ENCODE results near the gene DNAAF8. TPM values are rescaled to one million over a fixed set of nuclear protein-coding genes. Genes with fewer than 3 reads are reported as not detected.
A peak's percentile ranks its signal among the peaks of the same experiment; 100 is the strongest.

The DNAAF8 gene
- total and polyA plus RNA-seq, 7 donors: 0.42 to 2.1 (median 1.2) TPM; not detected in 1

DNA sequence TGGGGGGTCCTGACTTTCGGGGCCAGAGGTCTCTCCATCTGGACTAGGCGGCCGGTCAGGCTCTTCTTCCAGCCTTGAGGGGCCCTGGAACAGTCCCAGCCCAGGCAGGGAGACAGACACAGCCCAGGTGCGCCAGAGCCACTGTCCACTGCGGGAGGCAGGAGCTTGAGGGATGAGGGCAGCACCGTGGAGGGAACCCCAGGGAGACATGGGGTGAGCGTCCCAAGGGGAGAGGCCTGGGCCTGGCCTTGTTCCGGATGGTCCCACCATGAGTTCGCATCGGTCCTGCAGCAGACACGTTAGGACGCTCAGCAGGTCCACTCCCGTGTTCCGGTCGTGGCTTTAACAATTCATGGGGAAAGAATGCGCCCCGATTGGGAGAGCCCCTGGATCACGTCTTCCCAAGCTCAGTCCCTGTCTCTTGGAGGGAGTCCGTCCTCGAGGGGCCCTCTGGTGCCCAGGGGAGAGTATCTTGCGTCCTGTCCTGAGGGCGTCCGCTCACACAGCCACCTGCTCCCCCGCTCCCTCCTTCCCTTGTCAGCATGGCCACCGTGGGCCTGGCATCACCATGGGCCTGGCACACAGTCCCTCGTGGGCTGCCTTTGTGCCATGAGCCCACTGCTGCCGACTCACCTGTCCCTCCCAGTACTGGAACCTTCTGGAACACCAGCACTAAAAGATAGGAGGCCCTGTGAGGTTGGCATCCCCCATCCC, 47.7 kb upstream of the DNAAF8 start:
- Histone ChIP-seq H3K27me3 (ENCODE audit: insufficient read depth in 3 of 3, low read length in 2 of 3) (no peaks in the 10 kb centered on the region), H3K4me3 (no peak overlapping the region), H3K9me3 (no peaks in the 10 kb centered on the region), H3K36me3 (ENCODE audit: insufficient read depth in 1 of 2, low read depth in 1 of 2) (peaks cover 2 to 63% of the 10 kb centered on the region in 2 donors), H3K4me1 (peaks cover 27% of the 10 kb centered on the region), H3K27ac (peak overlapping the region; percentile 70)
- intact Hi-C loops (cut with DNase I): no loop called here
- ATAC-seq (no peak), DNase-seq (peak in 1 of 2 donors; percentile 43)
- WGBS, 3 donors: 88 to 91% (median 91%) methylated on average over 27 of the region's 27 CpGs
- TF ChIP-seq, protein P1, sequence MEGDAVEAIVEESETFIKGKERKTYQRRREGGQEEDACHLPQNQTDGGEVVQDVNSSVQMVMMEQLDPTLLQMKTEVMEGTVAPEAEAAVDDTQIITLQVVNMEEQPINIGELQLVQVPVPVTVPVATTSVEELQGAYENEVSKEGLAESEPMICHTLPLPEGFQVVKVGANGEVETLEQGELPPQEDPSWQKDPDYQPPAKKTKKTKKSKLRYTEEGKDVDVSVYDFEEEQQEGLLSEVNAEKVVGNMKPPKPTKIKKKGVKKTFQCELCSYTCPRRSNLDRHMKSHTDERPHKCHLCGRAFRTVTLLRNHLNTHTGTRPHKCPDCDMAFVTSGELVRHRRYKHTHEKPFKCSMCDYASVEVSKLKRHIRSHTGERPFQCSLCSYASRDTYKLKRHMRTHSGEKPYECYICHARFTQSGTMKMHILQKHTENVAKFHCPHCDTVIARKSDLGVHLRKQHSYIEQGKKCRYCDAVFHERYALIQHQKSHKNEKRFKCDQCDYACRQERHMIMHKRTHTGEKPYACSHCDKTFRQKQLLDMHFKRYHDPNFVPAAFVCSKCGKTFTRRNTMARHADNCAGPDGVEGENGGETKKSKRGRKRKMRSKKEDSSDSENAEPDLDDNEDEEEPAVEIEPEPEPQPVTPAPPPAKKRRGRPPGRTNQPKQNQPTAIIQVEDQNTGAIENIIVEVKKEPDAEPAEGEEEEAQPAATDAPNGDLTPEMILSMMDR (IDR thresholded peaks at IDR 0.05): no peak

DNA sequence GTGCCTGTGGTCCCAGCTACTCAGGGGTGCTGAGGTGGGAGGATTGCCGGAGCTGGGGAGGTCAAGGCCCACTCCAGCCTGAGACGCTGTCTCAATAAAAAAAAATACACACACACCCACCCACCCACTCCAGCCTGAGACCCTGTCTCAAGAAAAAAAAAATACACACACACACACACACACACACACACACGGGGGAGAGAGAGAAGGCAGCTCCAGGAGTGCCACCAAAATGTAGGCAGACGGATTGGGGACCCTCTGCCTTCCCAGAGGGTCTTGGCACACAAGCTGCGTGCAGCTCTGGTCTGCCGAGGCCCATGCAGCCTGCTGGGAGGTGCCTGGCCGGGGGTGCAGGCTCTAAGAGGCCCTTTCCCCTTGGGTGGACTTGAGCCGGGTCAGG, 46.9 kb upstream of the DNAAF8 start:
- 83 to 88% (median 86%) methylated on average over 7 to 8 of the region's 8 CpGs for WGBS, 3 donors
- ATAC-seq (no peak), DNase-seq (peak in 1 of 2 donors; percentile 46)
- intact Hi-C loops (cut with DNase I): no loop called here
- TF ChIP-seq, protein P1 (IDR thresholded peaks at IDR 0.05): no peak
- H3K27ac ChIP-seq: peak overlapping the region; percentile 46
- no peak overlapping the region for H3K4me3 ChIP-seq
- peaks cover 2 to 55% of the 10 kb centered on the region in 2 donors for H3K36me3 ChIP-seq (ENCODE audit: insufficient read depth in 1 of 2, low read depth in 1 of 2)
- no peaks in the 10 kb centered on the region for H3K9me3 ChIP-seq
- no peaks in the 10 kb centered on the region for H3K27me3 ChIP-seq (ENCODE audit: insufficient read depth in 3 of 3, low read length in 2 of 3)
- peaks cover 27% of the 10 kb centered on the region for H3K4me1 ChIP-seq

DNA sequence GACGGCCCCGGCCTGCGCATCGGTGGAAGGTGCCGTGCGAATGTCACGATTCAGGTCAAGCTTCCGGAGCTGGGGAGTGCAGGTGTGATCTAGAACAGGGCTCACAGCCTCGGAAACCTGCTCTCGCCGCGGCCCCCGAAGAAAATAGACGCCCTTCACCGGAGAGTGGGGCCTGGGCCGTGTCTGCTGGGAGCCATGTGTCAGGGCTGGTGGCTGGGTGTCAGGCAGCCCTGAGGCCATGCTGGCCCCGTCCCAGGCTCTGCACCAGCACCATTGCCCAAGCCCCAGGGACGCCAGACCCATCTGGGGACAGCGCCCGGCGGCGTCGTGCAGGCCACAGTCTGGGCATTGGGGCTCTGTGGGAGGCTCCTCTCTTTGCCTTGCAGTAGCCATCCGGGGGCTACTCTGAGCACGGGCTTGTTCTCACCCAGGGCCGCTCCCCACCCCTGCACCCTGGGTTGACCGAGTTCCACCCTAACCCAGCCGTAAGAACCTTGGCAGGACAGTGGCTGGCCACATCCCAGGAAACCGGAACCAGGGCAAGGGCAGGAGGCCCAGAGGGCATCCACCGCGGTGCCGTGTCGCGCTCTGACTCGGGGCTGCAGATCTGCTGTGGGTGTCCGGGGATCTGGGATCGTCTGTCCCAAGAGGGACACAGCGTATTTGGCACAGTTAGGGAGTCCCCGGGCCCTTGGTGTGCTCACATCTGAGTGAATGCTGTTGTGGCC, 46.2 kb upstream of the DNAAF8 start:
- H3K4me1 ChIP-seq: peaks cover 32% of the 10 kb centered on the region
- ATAC-seq (peak; percentile 41 to 71 (median 56)), DNase-seq (peak in 1 of 2 donors; percentile 87)
- TF ChIP-seq, protein P1 (IDR thresholded peaks at IDR 0.05): no peak
- H3K27ac ChIP-seq: peak overlapping the region; percentile 46
- WGBS, 3 donors: 44 to 66% (median 50%) methylated on average over 36 to 39 of the region's 39 CpGs
- H3K36me3 ChIP-seq (ENCODE audit: insufficient read depth in 1 of 2, low read depth in 1 of 2): peaks cover 2 to 48% of the 10 kb centered on the region in 2 donors
- H3K9me3 ChIP-seq: no peaks in the 10 kb centered on the region
- intact Hi-C loops (cut with DNase I): no loop called here
- H3K4me3 ChIP-seq: peak overlapping the region; percentile 4
- H3K27me3 ChIP-seq (ENCODE audit: insufficient read depth in 3 of 3, low read length in 2 of 3): no peaks in the 10 kb centered on the region

DNA sequence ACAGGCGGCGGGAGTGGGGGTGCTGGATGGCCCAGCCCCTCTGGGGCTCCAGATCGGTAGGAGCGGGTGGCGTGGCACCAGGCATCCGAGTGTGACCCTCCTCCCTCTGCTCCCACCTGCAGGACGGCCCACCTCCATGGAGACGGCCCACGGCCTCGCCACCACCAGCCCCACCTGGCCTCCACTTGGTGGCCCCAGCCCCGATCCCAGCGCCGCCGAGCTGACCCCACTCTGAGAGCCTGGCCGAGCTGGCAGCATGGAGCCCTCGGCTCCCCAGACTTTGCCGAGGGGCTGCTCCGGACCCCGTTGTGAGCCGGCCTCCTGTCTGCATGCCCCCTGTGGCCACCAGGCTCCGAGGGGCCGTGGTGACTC, 45.7 kb upstream of the DNAAF8 start:
- WGBS, 3 donors: 85 to 89% (median 85%) methylated on average over 20 to 22 of the region's 22 CpGs
- Histone ChIP-seq H3K4me3 (no peak overlapping the region), H3K27ac (peak overlapping the region; percentile 46), H3K4me1 (peaks cover 32% of the 10 kb centered on the region), H3K36me3 (ENCODE audit: insufficient read depth in 1 of 2, low read depth in 1 of 2) (peaks cover 0 to 43% of the 10 kb centered on the region in 2 donors), H3K9me3 (no peaks in the 10 kb centered on the region), H3K27me3 (ENCODE audit: insufficient read depth in 3 of 3, low read length in 2 of 3) (no peaks in the 10 kb centered on the region)
- no peak for ATAC-seq
- intact Hi-C loops (cut with DNase I): no loop called here
- TF ChIP-seq, protein P1 (IDR thresholded peaks at IDR 0.05): no peak
- peak in 1 of 2 donors; percentile 55 for DNase-seq

All from psoas muscle (tissue), 8 donors.